Activated naive CD4-positive, alpha-beta T cell treated with anti-CD3 and anti-CD28 coated beads for 36 hours (primary cell): ENCODE data around the gene ASB9. TPM values are rescaled to one million over a fixed set of nuclear protein-coding genes. Genes with fewer than 3 reads are reported as not detected.

ENCODE experiments used
- CTCF ChIA-PET: fragments of 350-600 bp; sonication (Branson Sonifier 250); formaldehyde crosslinking; loops from one replicate; lab custom pipeline; 2021; ENCODE audit warnings: antibody characterized with exemption; lab: Charles Lee
- DNase-seq: peaks from one replicate; pipeline ENCODE4 v3.0.0-alpha.2; 2020
- H3K27ac Mint-ChIP-seq: one replicate; pipeline ENCODE4 v1.8.0; 2021; ENCODE audit warnings: mild to moderate bottlenecking, mixed read lengths
- H3K27me3 Mint-ChIP-seq: one replicate; pipeline ENCODE4 v1.8.0; 2021; ENCODE audit warnings: low read depth, mixed read lengths
- H3K36me3 Mint-ChIP-seq: one replicate; pipeline ENCODE4 v1.8.0; 2021; ENCODE audit warnings: low read depth, mixed read lengths
- H3K4me1 Mint-ChIP-seq: one replicate; pipeline ENCODE4 v1.8.0; 2021; ENCODE audit warnings: low read depth, mixed read lengths
- H3K4me3 Mint-ChIP-seq: one replicate; pipeline ENCODE4 v1.8.0; 2021; ENCODE audit warnings: mild to moderate bottlenecking, moderate library complexity, mixed read lengths
- H3K9me3 Mint-ChIP-seq: one replicate; pipeline ENCODE4 v1.8.0; 2021; ENCODE audit warnings: mixed read lengths
- intact Hi-C: fragments of 100-400 bp; cut with micrococcal nuclease; formaldehyde crosslinking; loops from one replicate; pipeline ENCODE4 v1.15.1; 2023
- total RNA-seq, 2 experiments: library from RNA; stranded (reverse); gene quantifications; one replicate each; pipeline ENCODE4 v1.2.3, GENCODE V29; 2021

Gene ASB9
- total RNA-seq, 2 experiments from 2014 or later, result 0.35 to 0.48 TPM

- Mint-ChIP-seq H3K4me1 (no peaks in the 10 kb centered on the region), H3K27ac (no peak overlapping the region)
- intact Hi-C loops, result no loop called here
Observed at GRCh38 chrX:15236146-15236545, 33.7 kb downstream of the ASB9 start.

GRCh38 chrX:15235001-15235400 is 34.9 kb downstream of the ASB9 start:
- no peaks in the 10 kb centered on the region for H3K36me3 Mint-ChIP-seq
- no peak for DNase-seq
- no peak overlapping the region for H3K27ac Mint-ChIP-seq
- no peaks in the 10 kb centered on the region for H3K9me3 Mint-ChIP-seq
- intact Hi-C loops, result no loop called here
- CTCF ChIA-PET, result no interaction called here
- H3K27me3 Mint-ChIP-seq, result no peaks in the 10 kb centered on the region
- no peaks in the 10 kb centered on the region for H3K4me1 Mint-ChIP-seq
- no peak overlapping the region for H3K4me3 Mint-ChIP-seq

More at GRCh38 chrX:15236146-15236545, 33.7 kb downstream of the ASB9 start:
- no peaks in the 10 kb centered on the region for H3K27me3 Mint-ChIP-seq
- CTCF ChIA-PET, result no interaction called here
- no peaks in the 10 kb centered on the region for H3K9me3 Mint-ChIP-seq
- DNase-seq, result no peak
- H3K4me3 Mint-ChIP-seq, result no peak overlapping the region
- no peaks in the 10 kb centered on the region for H3K36me3 Mint-ChIP-seq

DNA sequence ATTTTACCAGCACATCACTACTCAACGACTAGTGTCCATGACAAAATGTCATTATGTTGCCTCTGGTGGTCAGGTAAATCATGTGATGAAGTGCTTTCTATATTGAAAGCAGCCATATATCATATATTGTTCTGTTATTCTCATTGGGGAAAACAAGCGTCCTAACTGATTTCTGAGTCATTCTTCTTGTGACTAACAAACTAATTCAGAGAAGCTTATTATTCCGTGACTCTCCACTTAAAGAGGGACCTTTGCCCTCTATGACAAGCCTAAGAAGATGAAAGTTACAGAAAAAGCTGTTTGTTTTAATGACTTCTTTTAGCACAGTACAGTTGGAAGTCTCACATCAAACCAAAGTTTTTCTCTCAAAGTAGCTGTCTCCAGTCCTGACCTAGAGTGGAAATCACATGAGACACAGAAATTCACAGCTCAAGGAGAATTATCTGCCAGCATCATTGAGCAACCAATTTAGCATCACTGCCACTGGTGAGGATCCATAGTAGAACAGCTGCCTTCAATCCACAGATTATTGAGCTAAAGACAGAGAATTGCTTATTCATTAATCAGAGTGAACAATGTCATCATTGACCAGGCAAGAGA is 36.4 kb downstream of the ASB9 start:
- H3K27me3 Mint-ChIP-seq, result no peaks in the 10 kb centered on the region
- no peaks in the 10 kb centered on the region for H3K4me1 Mint-ChIP-seq
- H3K9me3 Mint-ChIP-seq, result no peaks in the 10 kb centered on the region
- no peaks in the 10 kb centered on the region for H3K36me3 Mint-ChIP-seq
- no peak overlapping the region for H3K27ac Mint-ChIP-seq
- no peak for DNase-seq
- CTCF ChIA-PET, result no interaction called here
- intact Hi-C loops, result no loop called here
- no peak overlapping the region for H3K4me3 Mint-ChIP-seq

GRCh38 chrX:15224747-15225146 is 45.1 kb downstream of the ASB9 start:
- no peaks in the 10 kb centered on the region for H3K36me3 Mint-ChIP-seq
- H3K27me3 Mint-ChIP-seq, result no peaks in the 10 kb centered on the region
- DNase-seq, result no peak
- no peaks in the 10 kb centered on the region for H3K9me3 Mint-ChIP-seq
- H3K4me3 Mint-ChIP-seq, result no peak overlapping the region
- peaks cover 3% of the 10 kb centered on the region for H3K4me1 Mint-ChIP-seq
- H3K27ac Mint-ChIP-seq, result no peak overlapping the region
- CTCF ChIA-PET, result no interaction called here
- intact Hi-C loops, result no loop called here

GRCh38 chrX:15221321-15221720 is 48.6 kb downstream of the ASB9 start:
- DNase-seq, result no peak
- intact Hi-C loops, result no loop called here
- CTCF ChIA-PET, result no interaction called here
- Mint-ChIP-seq H3K27ac (no peak overlapping the region), H3K9me3 (no peaks in the 10 kb centered on the region), H3K36me3 (no peaks in the 10 kb centered on the region), H3K4me1 (peaks cover 3% of the 10 kb centered on the region), H3K27me3 (no peaks in the 10 kb centered on the region), H3K4me3 (no peak overlapping the region)

GRCh38 chrX:15217161-15217560 is 52.7 kb downstream of the ASB9 start:
- Mint-ChIP-seq H3K4me3 (no peak overlapping the region), H3K27ac (no peak overlapping the region), H3K27me3 (no peaks in the 10 kb centered on the region), H3K4me1 (peaks cover 3% of the 10 kb centered on the region), H3K36me3 (no peaks in the 10 kb centered on the region), H3K9me3 (no peaks in the 10 kb centered on the region)
- DNase-seq, result no peak
- CTCF ChIA-PET, result no interaction called here
- intact Hi-C loops, result no loop called here

DNA sequence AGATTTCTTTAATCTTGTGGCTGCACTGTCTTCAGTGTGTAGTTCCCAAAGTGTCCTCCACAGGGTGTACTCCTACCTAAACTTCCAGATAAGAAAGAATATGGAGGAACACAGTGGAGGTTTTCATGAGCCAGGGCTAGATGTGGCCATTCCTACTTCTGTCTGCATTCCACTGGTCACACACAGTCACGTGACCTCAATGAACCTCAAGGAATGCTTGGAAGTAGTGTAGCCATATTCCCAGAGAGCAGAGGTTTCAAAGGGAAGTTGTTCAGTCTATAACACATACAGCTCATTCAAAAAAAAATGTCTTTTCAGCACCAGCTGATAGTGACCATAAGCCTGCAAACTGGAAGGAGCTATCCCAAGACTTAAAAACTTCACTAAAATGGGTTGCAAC is 53.6 kb downstream of the ASB9 start:
- no peak overlapping the region for H3K27ac Mint-ChIP-seq
- peaks cover 3% of the 10 kb centered on the region for H3K4me1 Mint-ChIP-seq
- no peak overlapping the region for H3K4me3 Mint-ChIP-seq
- H3K36me3 Mint-ChIP-seq, result no peaks in the 10 kb centered on the region
- CTCF ChIA-PET, result no interaction called here
- H3K27me3 Mint-ChIP-seq, result no peaks in the 10 kb centered on the region
- DNase-seq, result no peak
- intact Hi-C loops, result no loop called here
- no peaks in the 10 kb centered on the region for H3K9me3 Mint-ChIP-seq

GRCh38 chrX:15215366-15215765 is 54.5 kb downstream of the ASB9 start:
- CTCF ChIA-PET, result interaction anchor here (0.6 kb wide), 1 partner anchor 427 kb away, joined by 3 read pairs; no protein-coding TSS in a partner anchor
- intact Hi-C loops, result no loop called here
- no peak for DNase-seq
- no peaks in the 10 kb centered on the region for H3K4me1 Mint-ChIP-seq
- H3K4me3 Mint-ChIP-seq, result no peak overlapping the region
- H3K36me3 Mint-ChIP-seq, result no peaks in the 10 kb centered on the region
- H3K27me3 Mint-ChIP-seq, result no peaks in the 10 kb centered on the region
- no peaks in the 10 kb centered on the region for H3K9me3 Mint-ChIP-seq
- no peak overlapping the region for H3K27ac Mint-ChIP-seq

- CTCF ChIA-PET, result no interaction called here
- H3K36me3 Mint-ChIP-seq, result no peaks in the 10 kb centered on the region
- intact Hi-C loops, result no loop called here
- no peak overlapping the region for H3K4me3 Mint-ChIP-seq
- no peaks in the 10 kb centered on the region for H3K9me3 Mint-ChIP-seq
- no peak overlapping the region for H3K27ac Mint-ChIP-seq
- no peak for DNase-seq
- H3K4me1 Mint-ChIP-seq, result no peaks in the 10 kb centered on the region
- H3K27me3 Mint-ChIP-seq, result no peaks in the 10 kb centered on the region
Observed at GRCh38 chrX:15214588-15214987, 55.3 kb downstream of the ASB9 start.

DNA sequence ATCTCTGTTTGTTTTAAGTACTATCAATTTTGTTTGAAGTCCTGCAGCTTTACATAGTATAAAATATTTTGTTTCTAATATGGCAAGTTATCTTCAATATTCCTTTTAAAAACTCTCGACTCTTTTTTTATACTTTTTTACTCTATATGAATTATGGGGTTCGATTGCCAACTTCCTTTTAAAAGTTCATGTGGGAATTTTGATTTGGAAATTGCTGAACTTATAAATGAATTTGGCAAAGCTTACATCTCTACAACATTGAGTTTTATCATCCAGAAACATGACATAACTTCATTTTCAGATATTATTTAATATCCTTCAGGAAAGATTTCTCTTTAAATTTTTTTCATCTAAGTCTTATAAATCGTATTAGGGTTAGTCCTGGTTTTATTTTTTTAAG is 60.8 kb downstream of the ASB9 start:
- intact Hi-C loops, result no loop called here

DNA sequence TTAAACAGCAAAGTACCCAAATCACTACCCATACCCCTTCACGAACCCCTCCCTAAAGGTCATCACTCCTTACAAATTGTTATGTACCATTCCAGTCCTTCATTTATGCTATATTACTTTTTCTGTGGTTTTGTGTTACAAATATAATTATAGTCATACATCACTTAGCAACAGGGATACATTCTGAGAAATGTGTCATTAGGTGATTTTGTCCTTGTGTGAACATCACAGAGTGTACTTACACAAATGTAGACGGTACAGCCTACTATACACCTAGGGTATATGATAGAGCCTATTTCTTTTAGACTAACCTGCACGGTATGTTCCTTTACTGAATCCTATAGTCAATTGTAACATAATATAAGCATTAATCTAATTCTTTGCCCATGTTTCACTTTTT is 61.9 kb downstream of the ASB9 start:
- H3K36me3 Mint-ChIP-seq, result no peaks in the 10 kb centered on the region
- peaks cover 27% of the 10 kb centered on the region for H3K4me1 Mint-ChIP-seq
- H3K27ac Mint-ChIP-seq, result no peak overlapping the region
- H3K9me3 Mint-ChIP-seq, result no peaks in the 10 kb centered on the region
- no peak overlapping the region for H3K4me3 Mint-ChIP-seq
- intact Hi-C loops, result no loop called here
- CTCF ChIA-PET, result no interaction called here
- no peaks in the 10 kb centered on the region for H3K27me3 Mint-ChIP-seq
- no peak for DNase-seq

More for the DNA sequence above, 60.8 kb downstream of the ASB9 start:
- Mint-ChIP-seq H3K27ac (no peak overlapping the region), H3K27me3 (no peaks in the 10 kb centered on the region), H3K4me1 (peaks cover 17% of the 10 kb centered on the region), H3K4me3 (no peak overlapping the region), H3K36me3 (no peaks in the 10 kb centered on the region), H3K9me3 (no peaks in the 10 kb centered on the region)
- no peak for DNase-seq
- CTCF ChIA-PET, result no interaction called here

DNA sequence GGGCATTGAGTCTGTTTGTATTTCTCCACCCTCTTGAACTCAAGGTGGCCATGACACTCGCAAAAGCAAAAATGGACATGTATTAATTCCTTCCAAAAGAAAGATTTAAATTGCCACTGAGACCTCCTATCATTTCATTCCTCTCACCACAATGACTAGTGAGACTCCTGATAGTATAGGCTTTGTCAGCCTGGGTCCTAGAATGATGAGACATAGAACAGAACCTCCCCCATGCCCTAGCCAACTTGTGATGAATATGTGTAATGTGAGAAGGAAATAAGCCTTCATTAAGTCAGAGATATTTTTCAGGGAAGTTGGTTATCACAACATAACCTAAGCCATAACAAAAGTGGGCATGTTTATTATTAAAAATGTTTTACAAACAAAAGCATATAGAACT is 62.5 kb downstream of the ASB9 start:
- DNase-seq, result no peak
- H3K36me3 Mint-ChIP-seq, result no peaks in the 10 kb centered on the region
- peaks cover 33% of the 10 kb centered on the region for H3K4me1 Mint-ChIP-seq
- H3K9me3 Mint-ChIP-seq, result no peaks in the 10 kb centered on the region
- no peaks in the 10 kb centered on the region for H3K27me3 Mint-ChIP-seq
- intact Hi-C loops, result no loop called here
- H3K27ac Mint-ChIP-seq, result no peak overlapping the region
- H3K4me3 Mint-ChIP-seq, result no peak overlapping the region
- CTCF ChIA-PET, result no interaction called here

DNA sequence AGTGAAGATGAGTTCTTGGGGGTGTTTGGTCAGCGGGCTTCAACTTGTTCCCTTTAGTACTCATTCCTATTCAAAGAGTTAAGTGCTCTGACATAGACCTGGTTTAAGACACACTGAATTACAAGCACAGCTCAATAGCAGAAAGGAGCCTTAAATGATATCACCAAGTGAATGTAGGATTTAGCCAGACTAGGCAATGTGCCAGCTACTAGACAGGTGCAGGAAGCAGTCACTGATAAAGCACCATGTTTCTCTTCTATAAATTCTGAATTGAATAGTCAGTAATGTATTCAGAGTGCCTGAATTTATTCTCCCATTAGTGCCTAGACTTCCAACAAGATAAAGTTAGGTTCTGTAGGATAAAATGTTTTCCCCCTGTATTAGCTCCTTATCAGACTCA is 63.6 kb downstream of the ASB9 start:
- intact Hi-C loops, result no loop called here
- Mint-ChIP-seq H3K4me1 (peaks cover 34% of the 10 kb centered on the region), H3K4me3 (no peak overlapping the region), H3K9me3 (no peaks in the 10 kb centered on the region), H3K27me3 (no peaks in the 10 kb centered on the region), H3K36me3 (no peaks in the 10 kb centered on the region), H3K27ac (no peak overlapping the region)
- CTCF ChIA-PET, result no interaction called here
- DNase-seq, result no peak
